CD14-positive monocyte (primary cell): ENCODE measurements around the gene PHF23. TPM values are rescaled to one million over a fixed set of nuclear protein-coding genes. Genes with fewer than 3 reads are reported as not detected.
A peak's percentile ranks its signal among the peaks of the same experiment; 100 is the strongest.

ENCODE experiments used
- DNase-seq, 3 donors: peaks; one replicate each; pipeline ENCODE4 v3.0.0-alpha.2; 2011 to 2022
- H2AFZ ChIP-seq: 2 replicates; pipeline ENCODE4 v1.6.0; 2012; ENCODE audit warnings: mild to moderate bottlenecking, low read depth, low read length, inconsistent platforms; ENCODE audit not compliant: insufficient read depth, poor library complexity, severe bottlenecking
- H3K27ac ChIP-seq, 2 donors: 1 replicate in 1 of 2; 2 replicates in 1 of 2; pipeline ENCODE4 v1.5.1; 2012 to 2013; ENCODE audit warnings: low read length in 2 of 2, control low read depth in 1 of 2, inconsistent platforms in 1 of 2, low read depth in 1 of 2, mild to moderate bottlenecking in 1 of 2
- H3K27me3 ChIP-seq, 2 donors: one replicate each; pipeline versions ENCODE4 v1.6.0 to v1.6.1; 2011 to 2013; ENCODE audit warnings: low read length in 2 of 2; ENCODE audit not compliant: control insufficient read depth in 2 of 2, insufficient read depth in 2 of 2
- H3K36me3 ChIP-seq, 2 donors: replicated peaks in 1 of 2; 1 replicate in 1 of 2; 2 replicates in 1 of 2; pipeline versions ENCODE4 v1.5.1 to v1.6.1; 2012 to 2013; ENCODE audit warnings: low read length in 2 of 2, control low read depth in 1 of 2, inconsistent platforms in 1 of 2, mild to moderate bottlenecking in 1 of 2; ENCODE audit not compliant: insufficient read depth in 2 of 2, control insufficient read depth in 1 of 2
- H3K4me1 ChIP-seq, 2 donors: 1 replicate in 1 of 2; 2 replicates in 1 of 2; pipeline versions ENCODE4 v1.5.1 to v1.6.1; 2012 to 2013; ENCODE audit warnings: low read length in 2 of 2, control low read depth in 1 of 2, inconsistent platforms in 1 of 2, mild to moderate bottlenecking in 1 of 2, moderate library complexity in 1 of 2; ENCODE audit not compliant: insufficient read depth in 2 of 2, control insufficient read depth in 1 of 2
- H3K4me2 ChIP-seq: replicated peaks from 2 replicates; pipeline ENCODE3; 2012; ENCODE audit warnings: low read length, moderate library complexity, mild to moderate bottlenecking; ENCODE audit not compliant: poor library complexity, severe bottlenecking; ENCODE audit errors: extremely low read depth
- H3K4me3 ChIP-seq, 3 experiments: fragments of 200-600 bp in 1 of 3; sonication (generic) in 1 of 3; replicated peaks in 1 of 3; 1 replicate in 2 of 3; 2 replicates in 1 of 3; pipeline ENCODE4 v1.5.1; 2011 to 2013; ENCODE audit warnings: low read length in 3 of 3, mild to moderate bottlenecking in 3 of 3, control low read depth in 2 of 3, low read depth in 2 of 3, inconsistent platforms in 1 of 3, moderate library complexity in 1 of 3
- H3K79me2 ChIP-seq: 2 replicates; pipeline ENCODE4 v1.6.0; 2012; ENCODE audit warnings: mild to moderate bottlenecking, control low read depth, inconsistent platforms, low read length, moderate library complexity; ENCODE audit not compliant: insufficient read depth
- H3K9ac ChIP-seq: 2 replicates; pipeline ENCODE4 v1.6.0; 2017; ENCODE audit warnings: low read length, mild to moderate bottlenecking; ENCODE audit not compliant: insufficient read depth, poor library complexity, severe bottlenecking
- H3K9me3 ChIP-seq, 2 donors: replicated peaks in 1 of 2; 1 replicate in 1 of 2; 2 replicates in 1 of 2; pipeline versions ENCODE4 v1.5.1 to v1.6.1; 2012 to 2013; ENCODE audit warnings: low read length in 2 of 2, control low read depth in 1 of 2; ENCODE audit not compliant: control insufficient read depth in 1 of 2, insufficient read depth in 1 of 2
- H4K20me1 ChIP-seq: 2 replicates; pipeline ENCODE4 v1.6.0; 2012; ENCODE audit warnings: mild to moderate bottlenecking, low read length, control low read depth, moderate library complexity; ENCODE audit not compliant: insufficient read depth
- H3K27ac Mint-ChIP-seq, 7 donors: one replicate each; pipeline ENCODE4 v1.8.0; 2020; ENCODE audit warnings: mild to moderate bottlenecking in 7 of 7, mixed read lengths in 7 of 7, moderate library complexity in 6 of 7, inconsistent platforms in 2 of 7
- H3K27me3 Mint-ChIP-seq, 3 donors: one replicate each; pipeline ENCODE4 v1.8.0; 2021 to 2022; ENCODE audit warnings: low read depth in 3 of 3, mild to moderate bottlenecking in 3 of 3, mixed read lengths in 3 of 3, moderate library complexity in 3 of 3, inconsistent platforms in 1 of 3
- H3K36me3 Mint-ChIP-seq, 2 donors: one replicate each; pipeline ENCODE4 v1.8.0; 2020; ENCODE audit warnings: mixed read lengths in 2 of 2, inconsistent platforms in 1 of 2, mild to moderate bottlenecking in 1 of 2
- H3K4me1 Mint-ChIP-seq: one replicate; pipeline ENCODE4 v1.8.0; 2020; ENCODE audit warnings: mild to moderate bottlenecking, mixed read lengths
- H3K4me3 Mint-ChIP-seq, 2 donors: one replicate each; pipeline ENCODE4 v1.8.0; 2020; ENCODE audit warnings: mild to moderate bottlenecking in 2 of 2, mixed read lengths in 2 of 2, moderate library complexity in 1 of 2
- H3K9me3 Mint-ChIP-seq, 7 donors: one replicate each; pipeline ENCODE4 v1.8.0; 2020 to 2022; ENCODE audit warnings: mixed read lengths in 7 of 7, mild to moderate bottlenecking in 6 of 7, moderate library complexity in 6 of 7, inconsistent platforms in 2 of 7
- CTCF ChIP-seq: fragments of 200-600 bp; IDR thresholded peaks from one replicate; pipeline ENCODE4 v1.8.0; 2022; ENCODE audit warnings: antibody characterized with exemption, mild to moderate bottlenecking
- WGBS: methylation state at CpG from one replicate; pipeline ENCODE4 v1.1.5; 2013; ENCODE audit warnings: missing lambda C conversion rate; ENCODE audit not compliant: insufficient coverage; 5-methylcytosine and 5-hydroxymethylcytosine counted together
- intact Hi-C, 2 donors: fragments of 100-400 bp; cut with micrococcal nuclease; formaldehyde crosslinking; loops; one replicate each; pipeline versions ENCODE4 v1.15.0 to v1.15.1; 2023
- polyA plus RNA-seq, 3 donors: library from polyadenylated mRNA; depleted of rRNA in 1 of 3; unstranded in 2 of 3; stranded (reverse) in 1 of 3; fragments of 300-500 nt in 2 of 3; fragments of >200 nt in 1 of 3; fragmentation: Illumina TruSeq in 2 of 3; gene quantifications; 1 replicate in 2 of 3; 2 replicates in 1 of 3; pipeline ENCODE4 v1.2.3, GENCODE V29; 2012 to 2021

The PHF23 gene
- polyA plus RNA-seq, 3 donors, result 12.0 to 18.0 (median 12.9) TPM

- Mint-ChIP-seq H3K4me3 (peak overlapping the region; percentile 96 to 98), H3K4me1 (peaks cover 60% of the 10 kb centered on the region), H3K27ac (peak overlapping the region; percentile 69 to 97 (median 76)), H3K36me3 (peaks cover 36 to 45% of the 10 kb centered on the region in 2 donors), H3K9me3 (peaks cover 0 to 4% (median 0%) of the 10 kb centered on the region in 7 donors), H3K27me3 (peaks cover 0 to 5% (median 0%) of the 10 kb centered on the region in 3 donors)
- Histone ChIP-seq H4K20me1 (peaks cover 45% of the 10 kb centered on the region), H3K36me3 (peaks cover 21 to 26% of the 10 kb centered on the region in 2 donors), H3K27ac (peak overlapping the region; percentile 21 to 64), H3K79me2 (peaks cover 74% of the 10 kb centered on the region), H3K4me3 (peak overlapping the region; percentile 65 to 100 (median 98)), H2AFZ (peak overlapping the region; percentile 13), H3K4me1 (peaks cover 59 to 67% of the 10 kb centered on the region in 2 donors), H3K4me2 (peak overlapping the region; percentile 100), H3K9me3 (no peaks in the 10 kb centered on the region), H3K9ac (peak overlapping the region; percentile 86), H3K27me3 (no peaks in the 10 kb centered on the region)
- intact Hi-C loops, result loop anchor here (2.0 to 10.0 kb wide), 3 partner anchors 17 to 247 kb away; partner anchors contain the start of genes EIF5A (in 2 of the 2), POLR2A (in 1 of the 2) and SLC35G6 (in 1 of the 2)
- DNase-seq, result peak; percentile 42 to 44 (median 43)
- no peak for TF ChIP-seq CTCF
- 0% methylated on average over 36 of the region's 73 CpGs for WGBS
Observed at GRCh38 chr17:7237761-7238419, 1.4 kb downstream of the PHF23 start.

GRCh38 chr17:7237266-7237760, 1.9 kb downstream of the PHF23 start:
- WGBS, result 33% methylated on average over 3 of the region's 6 CpGs
- Histone ChIP-seq H3K4me3 (peak overlapping the region; percentile 65 to 100 (median 98)), H3K9ac (peak overlapping the region; percentile 61), H3K9me3 (no peaks in the 10 kb centered on the region), H3K4me1 (peaks cover 64 to 71% of the 10 kb centered on the region in 2 donors), H3K79me2 (peaks cover 77% of the 10 kb centered on the region), H3K36me3 (peaks cover 21 to 26% of the 10 kb centered on the region in 2 donors), H3K27me3 (no peaks in the 10 kb centered on the region), H3K4me2 (peak overlapping the region; percentile 100), H3K27ac (peak overlapping the region; percentile 21 to 25), H4K20me1 (peaks cover 45% of the 10 kb centered on the region), H2AFZ (peak overlapping the region; percentile 13)
- H3K4me3 Mint-ChIP-seq, result peak overlapping the region; percentile 96 to 98
- H3K27ac Mint-ChIP-seq, result peak overlapping the region; percentile 25 to 97 (median 76)
- peaks cover 0 to 3% (median 0%) of the 10 kb centered on the region in 7 donors for H3K9me3 Mint-ChIP-seq
- DNase-seq, result no peak
- peaks cover 36 to 45% of the 10 kb centered on the region in 2 donors for H3K36me3 Mint-ChIP-seq
- H3K4me1 Mint-ChIP-seq, result peaks cover 63% of the 10 kb centered on the region
- intact Hi-C loops, result loop anchor here (2.0 to 10.0 kb wide), 3 partner anchors 17 to 247 kb away; partner anchors contain the start of genes EIF5A (in 2 of the 2), POLR2A (in 1 of the 2) and SLC35G6 (in 1 of the 2)
- TF ChIP-seq CTCF, result no peak
- H3K27me3 Mint-ChIP-seq, result peaks cover 0 to 5% (median 0%) of the 10 kb centered on the region in 3 donors
